K562 (cell line): ENCODE measurements around the gene E2F7. TPM values are rescaled to one million over a fixed set of nuclear protein-coding genes. Genes with fewer than 3 reads are reported as not detected.

Experiments
- ATAC-seq: fragments of 200-7000 bp; cut with Tn5 transposase; 3 replicates; pipeline ENCODE4 v1.9.1; 2020; ENCODE audit warnings: moderate library complexity
- BruUV-seq: library from RNA; stranded (reverse); fragments of 400-500 nt; replicated peaks from 2 replicates; lab custom pipeline; 2021; lab: Mats Ljungman, UMichigan
- CTCF ChIA-PET: fragments of 300-600 bp; formaldehyde crosslinking; extraction: SDS; loops from one replicate; lab custom pipeline; 2021; ENCODE audit warnings: low intra/inter-chr PET ratio; lab: Yijun Ruan, JAX
- POLR2A ChIA-PET: fragments of 300-600, 350-650 bp; sonication (Branson Sonifier 250); formaldehyde crosslinking; extraction: SDS; loops from one replicate; lab custom pipeline; 2021; ENCODE audit warnings: antibody characterized with exemption, inconsistent platforms; lab: Yijun Ruan, JAX
- DNase-seq, 4 experiments: peaks; one replicate each; pipeline versions ENCODE4 v3.0.0 to v3.0.0-alpha.2; 2011 to 2018; ENCODE audit warnings: low spot score in 3 of 4, mixed read lengths in 3 of 4; ENCODE audit errors: extremely low read depth in 1 of 4
- FAIRE-seq: peaks from 2 replicates; lab custom pipeline; 2011; peaks lifted over from hg19 to GRCh38; lab: Jason Lieb, UNC
- H2AFZ ChIP-seq: 2 replicates; pipeline ENCODE4 v1.6.0; 2011; ENCODE audit warnings: low read depth, low read length, control low read depth, inconsistent platforms
- H3K27ac ChIP-seq: fragments of 200-600 bp; 3 replicates; pipeline ENCODE4 v1.8.0; 2011; ENCODE audit warnings: low read depth, mild to moderate bottlenecking, control low read depth, inconsistent platforms, low read length, moderate library complexity, mixed read lengths; ENCODE audit errors: extremely low read depth
- H3K27me3 ChIP-seq, 2 experiments: fragments of 300-600 bp in 1 of 2; 2 replicates in 1 of 2; 3 replicates in 1 of 2; pipeline versions ENCODE4 v1.6.0 to v1.8.0; 2011; ENCODE audit warnings: inconsistent platforms in 2 of 2, low read length in 2 of 2, mild to moderate bottlenecking in 1 of 2, mixed read lengths in 1 of 2, moderate library complexity in 1 of 2; ENCODE audit not compliant: control insufficient read depth in 2 of 2, insufficient read depth in 2 of 2
- H3K36me3 ChIP-seq: fragments of 300-600 bp; 3 replicates; pipeline ENCODE4 v1.8.0; 2011; ENCODE audit warnings: mild to moderate bottlenecking, low read length, inconsistent platforms; ENCODE audit not compliant: control insufficient read depth, insufficient read depth
- H3K4me1 ChIP-seq, 2 experiments: fragments of 200-600 bp in 1 of 2; replicated peaks in 1 of 2; 2 replicates in 1 of 2; 3 replicates in 1 of 2; pipeline versions ENCODE4 v1.5.1 to v1.8.0; 2011; ENCODE audit warnings: inconsistent platforms in 2 of 2, low read length in 2 of 2, mild to moderate bottlenecking in 1 of 2, mixed read lengths in 1 of 2, moderate library complexity in 1 of 2; ENCODE audit not compliant: control insufficient read depth in 2 of 2, insufficient read depth in 2 of 2
- H3K4me2 ChIP-seq: 2 replicates; pipeline ENCODE4 v1.6.1; 2011; ENCODE audit warnings: low read length, control low read depth, inconsistent platforms, mixed read lengths; ENCODE audit not compliant: insufficient read depth
- H3K4me3 ChIP-seq: fragments of 200-600 bp; sonication (generic), shearing (Covaris generic); 2 replicates; pipeline ENCODE4 v1.5.1; 2016; ENCODE audit warnings: control low read depth, inconsistent platforms
- H3K79me2 ChIP-seq: fragments of 200-600 bp; 3 replicates; pipeline ENCODE4 v1.8.0; 2011; ENCODE audit warnings: low read length, inconsistent platforms; ENCODE audit not compliant: control insufficient read depth, insufficient read depth
- H3K9ac ChIP-seq, 2 experiments: 2 replicates each; pipeline versions ENCODE4 v1.6.0 to v1.6.1; 2011; ENCODE audit warnings: low read depth in 2 of 2, low read length in 2 of 2, control low read depth in 1 of 2, inconsistent platforms in 1 of 2, mild to moderate bottlenecking in 1 of 2, mixed read lengths in 1 of 2; ENCODE audit not compliant: insufficient read depth in 1 of 2
- H3K9me1 ChIP-seq: one replicate; pipeline ENCODE4 v1.6.0; 2011; ENCODE audit warnings: inconsistent platforms, mild to moderate bottlenecking, low read length, moderate library complexity; ENCODE audit not compliant: control insufficient read depth, insufficient read depth
- H3K9me3 ChIP-seq: replicated peaks from 2 replicates; pipeline ENCODE4 v1.5.1; 2011; ENCODE audit warnings: low read depth, low read length, inconsistent platforms; ENCODE audit not compliant: control insufficient read depth, insufficient read depth
- H4K20me1 ChIP-seq: replicated peaks from 2 replicates; pipeline ENCODE4 v1.6.1; 2011; ENCODE audit warnings: low read length, inconsistent platforms, mixed read lengths; ENCODE audit not compliant: control insufficient read depth, insufficient read depth
- BMI1 ChIP-seq: fragments of 150-350 bp; IDR thresholded peaks from 2 replicates; pipeline ENCODE4 v1.6.1; 2014; ENCODE audit warnings: low read length
- MXI1 ChIP-seq: IDR thresholded peaks from 2 replicates; pipeline ENCODE4 v1.6.1; 2011; ENCODE audit warnings: low read depth, mild to moderate bottlenecking, improper control_type of control experiment, low read length
- ZNF165 ChIP-seq: fragments of 250-450 bp; sonication (Bioruptor Pico); IDR thresholded peaks from 2 replicates; pipeline ENCODE4 v1.4.0; 2020; ENCODE audit warnings: borderline replicate concordance
- ZNF695 ChIP-seq: fragments of 450-650 bp; formaldehyde crosslinking; IDR thresholded peaks from 2 replicates; pipeline ENCODE4 v1.4.0; 2020; ENCODE audit warnings: mild to moderate bottlenecking, moderate library complexity
- WGBS: fragments of 100-300 bp; shearing (Covaris generic); methylation state at CpG from one replicate; pipeline ENCODE4 v1.1.6; 2016; ENCODE audit warnings: low coverage, mixed read lengths; ENCODE audit not compliant: insufficient coverage; ENCODE audit errors: missing lambda C conversion rate; 5-methylcytosine and 5-hydroxymethylcytosine counted together
- in situ Hi-C: fragments of 300-500 bp; cut with MboI; formaldehyde crosslinking; loops from 4 replicates; pipeline ENCODE4 v1.15.0; 2018; ENCODE audit warnings: inconsistent platforms, mixed read lengths
- intact Hi-C: fragments of 100-400 bp; cut with micrococcal nuclease; formaldehyde crosslinking; loops from 2 replicates; pipeline ENCODE4 v1.14.2; 2022
- polyA plus RNA-seq, 8 experiments: library from polyadenylated mRNA; depleted of rRNA in 4 of 8; stranded (reverse) in 5 of 8; unstranded in 3 of 8; fragments of >200 nt; fragmentation: Nextera tagmentation in 2 of 8; fragmentation: Illumina TruSeq in 1 of 8; extraction: Ambion mirVana in 2 of 8; extraction: Trizol in 1 of 8; gene quantifications; 2 replicates each; pipeline versions ENCODE4 v1.2.1 to v1.2.3, GENCODE V29; 2011 to 2014; ENCODE audit warnings: inconsistent platforms in 1 of 8, missing spikeins in 1 of 8
- total RNA-seq, 7 experiments: library from RNA; depleted of rRNA in 6 of 7; stranded (reverse); fragments of >200 nt in 6 of 7; fragmentation: Illumina TruSeq in 2 of 7; extraction: Trizol in 2 of 7; gene quantifications; 2 replicates each; pipeline versions ENCODE4 v1.2.1 to v1.2.3, GENCODE V29; 2011 to 2021; ENCODE audit warnings: low replicate concordance in 1 of 7
- TF ChIP-seq, protein P1 (sequence below): fragments of 250-450 bp; sonication (Bioruptor Pico); IDR thresholded peaks from 2 replicates; pipeline ENCODE4 v1.8.0; 2022; ENCODE audit warnings: inconsistent platforms
- TF ChIP-seq, protein P2 (sequence below): sonication (generic); formaldehyde crosslinking; IDR thresholded peaks from 2 replicates; pipeline ENCODE4 v1.8.1; 2023; ENCODE audit warnings: missing genetic modification reagents, mild to moderate bottlenecking, borderline replicate concordance

The E2F7 gene
- total and polyA plus RNA-seq, 9 of the 15 experiments (the other 6 are each of a cell fraction or from before 2014, with no cell fraction given) = 3.4 to 13.6 (median 8.1) TPM

DNA sequence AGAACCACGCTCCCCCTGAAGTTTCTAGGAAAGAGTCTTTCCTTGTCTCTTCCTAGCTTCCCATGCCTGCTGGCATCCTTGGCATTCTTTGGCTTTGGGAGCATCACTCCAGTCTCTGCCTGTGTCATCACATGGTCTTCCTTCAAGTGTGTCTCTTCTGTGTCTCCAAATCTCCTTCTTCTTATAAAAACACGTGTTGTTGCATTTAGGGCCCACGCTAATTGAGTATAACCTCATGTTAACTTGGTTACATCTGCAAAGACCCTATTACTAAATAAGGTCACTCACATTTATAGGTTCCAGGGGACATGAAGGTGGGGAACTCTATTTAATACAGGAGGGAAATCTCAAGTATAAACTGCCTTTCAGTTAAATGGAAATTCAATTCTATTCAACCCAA, 63.0 kb downstream of the E2F7 start:
- H4K20me1 ChIP-seq = no peaks in the 10 kb centered on the region
- ChIA-PET POLR2A (no interaction called here), CTCF (no interaction called here)
- FAIRE-seq = no peak
- H3K4me2 ChIP-seq = no peak overlapping the region
- 0% methylated on average over 3 of the region's 3 CpGs for WGBS
- no peaks in the 10 kb centered on the region for H3K36me3 ChIP-seq
- H3K27me3 ChIP-seq = peaks cover 0 to 12% of the 10 kb centered on the region in 2 experiments; a peak in 2 of 5 replicates
- H2AFZ ChIP-seq = no peak overlapping the region
- BruUV-seq = no TSS peak
- H3K4me3 ChIP-seq = no peak overlapping the region
- no peak for ATAC-seq
- no peak overlapping the region for H3K27ac ChIP-seq
- no peaks in the 10 kb centered on the region for H3K79me2 ChIP-seq
- intact Hi-C loops = no loop called here
- H3K9me3 ChIP-seq = no peaks in the 10 kb centered on the region
- TF ChIP-seq BMI1 = no peak
- TF ChIP-seq, protein P1, sequence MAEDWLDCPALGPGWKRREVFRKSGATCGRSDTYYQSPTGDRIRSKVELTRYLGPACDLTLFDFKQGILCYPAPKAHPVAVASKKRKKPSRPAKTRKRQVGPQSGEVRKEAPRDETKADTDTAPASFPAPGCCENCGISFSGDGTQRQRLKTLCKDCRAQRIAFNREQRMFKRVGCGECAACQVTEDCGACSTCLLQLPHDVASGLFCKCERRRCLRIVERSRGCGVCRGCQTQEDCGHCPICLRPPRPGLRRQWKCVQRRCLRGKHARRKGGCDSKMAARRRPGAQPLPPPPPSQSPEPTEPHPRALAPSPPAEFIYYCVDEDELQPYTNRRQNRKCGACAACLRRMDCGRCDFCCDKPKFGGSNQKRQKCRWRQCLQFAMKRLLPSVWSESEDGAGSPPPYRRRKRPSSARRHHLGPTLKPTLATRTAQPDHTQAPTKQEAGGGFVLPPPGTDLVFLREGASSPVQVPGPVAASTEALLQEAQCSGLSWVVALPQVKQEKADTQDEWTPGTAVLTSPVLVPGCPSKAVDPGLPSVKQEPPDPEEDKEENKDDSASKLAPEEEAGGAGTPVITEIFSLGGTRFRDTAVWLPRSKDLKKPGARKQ (CRISPR knock-in tag) = no peak
- no peak for TF ChIP-seq MXI1
- TF ChIP-seq ZNF165 (CRISPR knock-in tag) = no peak
- TF ChIP-seq, protein P2, sequence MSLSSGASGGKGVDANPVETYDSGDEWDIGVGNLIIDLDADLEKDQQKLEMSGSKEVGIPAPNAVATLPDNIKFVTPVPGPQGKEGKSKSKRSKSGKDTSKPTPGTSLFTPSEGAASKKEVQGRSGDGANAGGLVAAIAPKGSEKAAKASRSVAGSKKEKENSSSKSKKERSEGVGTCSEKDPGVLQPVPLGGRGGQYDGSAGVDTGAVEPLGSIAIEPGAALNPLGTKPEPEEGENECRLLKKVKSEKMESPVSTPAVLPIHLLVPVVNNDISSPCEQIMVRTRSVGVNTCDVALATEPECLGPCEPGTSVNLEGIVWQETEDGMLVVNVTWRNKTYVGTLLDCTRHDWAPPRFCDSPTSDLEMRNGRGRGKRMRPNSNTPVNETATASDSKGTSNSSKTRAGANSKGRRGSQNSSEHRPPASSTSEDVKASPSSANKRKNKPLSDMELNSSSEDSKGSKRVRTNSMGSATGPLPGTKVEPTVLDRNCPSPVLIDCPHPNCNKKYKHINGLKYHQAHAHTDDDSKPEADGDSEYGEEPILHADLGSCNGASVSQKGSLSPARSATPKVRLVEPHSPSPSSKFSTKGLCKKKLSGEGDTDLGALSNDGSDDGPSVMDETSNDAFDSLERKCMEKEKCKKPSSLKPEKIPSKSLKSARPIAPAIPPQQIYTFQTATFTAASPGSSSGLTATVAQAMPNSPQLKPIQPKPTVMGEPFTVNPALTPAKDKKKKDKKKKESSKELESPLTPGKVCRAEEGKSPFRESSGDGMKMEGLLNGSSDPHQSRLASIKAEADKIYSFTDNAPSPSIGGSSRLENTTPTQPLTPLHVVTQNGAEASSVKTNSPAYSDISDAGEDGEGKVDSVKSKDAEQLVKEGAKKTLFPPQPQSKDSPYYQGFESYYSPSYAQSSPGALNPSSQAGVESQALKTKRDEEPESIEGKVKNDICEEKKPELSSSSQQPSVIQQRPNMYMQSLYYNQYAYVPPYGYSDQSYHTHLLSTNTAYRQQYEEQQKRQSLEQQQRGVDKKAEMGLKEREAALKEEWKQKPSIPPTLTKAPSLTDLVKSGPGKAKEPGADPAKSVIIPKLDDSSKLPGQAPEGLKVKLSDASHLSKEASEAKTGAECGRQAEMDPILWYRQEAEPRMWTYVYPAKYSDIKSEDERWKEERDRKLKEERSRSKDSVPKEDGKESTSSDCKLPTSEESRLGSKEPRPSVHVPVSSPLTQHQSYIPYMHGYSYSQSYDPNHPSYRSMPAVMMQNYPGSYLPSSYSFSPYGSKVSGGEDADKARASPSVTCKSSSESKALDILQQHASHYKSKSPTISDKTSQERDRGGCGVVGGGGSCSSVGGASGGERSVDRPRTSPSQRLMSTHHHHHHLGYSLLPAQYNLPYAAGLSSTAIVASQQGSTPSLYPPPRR = no peak
- TF ChIP-seq ZNF695 (CRISPR knock-in tag) = no peak
- TF ChIP-seq, all 486 proteins: peak for 0
- Histone ChIP-seq H3K4me1 (no peaks in the 10 kb centered on the region; a peak in 1 of 5 replicates), H3K9me1 (no peaks in the 10 kb centered on the region), H3K9ac (no peak overlapping the region)
- in situ Hi-C loops = loop anchor here (10.0 kb wide), 1 partner anchor 378 kb away; no protein-coding TSS in a partner anchor
- DNase-seq = no peak
